ENCODE measurements around the gene KLHL18. TPM values are rescaled to one million over a fixed set of nuclear protein-coding genes. Genes with fewer than 3 reads are reported as not detected.
"Not testable (repeated sequence)": the region's sequence is repeated elsewhere in the genome, so short reads cannot be mapped to it uniquely, and the experiment has no call there.

Gene KLHL18
- total RNA-seq, 6 experiments from 2014 or later = 4.3 to 11.4 (median 8.1) TPM

DNA sequence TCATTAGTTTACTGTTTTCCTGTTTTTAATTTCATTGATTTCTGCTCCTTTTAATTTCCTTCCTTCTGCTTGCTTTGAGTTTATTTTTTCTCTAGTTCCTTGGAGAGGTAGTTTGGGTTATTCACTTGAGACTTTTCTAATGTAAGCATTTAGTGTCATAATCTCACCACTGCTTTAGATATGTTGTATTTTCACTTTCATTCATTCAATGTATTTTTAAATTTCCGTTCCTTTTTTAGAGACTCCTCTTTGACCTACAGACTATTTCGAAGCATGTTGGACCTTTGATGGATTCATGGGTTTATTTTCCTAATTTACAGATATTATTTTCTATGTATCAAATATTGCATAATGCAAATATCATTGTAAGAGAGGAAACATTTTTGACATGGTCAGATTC is 23.3 kb downstream of the KLHL18 start:
- no peak for ATAC-seq
- intact Hi-C loops (cut with DNase I) = no loop called here
- peaks cover 0 to 14% (median 0%) of the 10 kb centered on the region in 4 donors for H3K36me3 ChIP-seq
- H3K9me3 ChIP-seq = no peaks in the 10 kb centered on the region
- peaks cover 0 to 3% (median 0%) of the 10 kb centered on the region in 4 donors for H3K4me1 ChIP-seq
- no peak overlapping the region for H3K27ac ChIP-seq
- no peak for TF ChIP-seq POLR2A (IDR thresholded peaks at IDR 0.05)
- TF ChIP-seq, protein P1, sequence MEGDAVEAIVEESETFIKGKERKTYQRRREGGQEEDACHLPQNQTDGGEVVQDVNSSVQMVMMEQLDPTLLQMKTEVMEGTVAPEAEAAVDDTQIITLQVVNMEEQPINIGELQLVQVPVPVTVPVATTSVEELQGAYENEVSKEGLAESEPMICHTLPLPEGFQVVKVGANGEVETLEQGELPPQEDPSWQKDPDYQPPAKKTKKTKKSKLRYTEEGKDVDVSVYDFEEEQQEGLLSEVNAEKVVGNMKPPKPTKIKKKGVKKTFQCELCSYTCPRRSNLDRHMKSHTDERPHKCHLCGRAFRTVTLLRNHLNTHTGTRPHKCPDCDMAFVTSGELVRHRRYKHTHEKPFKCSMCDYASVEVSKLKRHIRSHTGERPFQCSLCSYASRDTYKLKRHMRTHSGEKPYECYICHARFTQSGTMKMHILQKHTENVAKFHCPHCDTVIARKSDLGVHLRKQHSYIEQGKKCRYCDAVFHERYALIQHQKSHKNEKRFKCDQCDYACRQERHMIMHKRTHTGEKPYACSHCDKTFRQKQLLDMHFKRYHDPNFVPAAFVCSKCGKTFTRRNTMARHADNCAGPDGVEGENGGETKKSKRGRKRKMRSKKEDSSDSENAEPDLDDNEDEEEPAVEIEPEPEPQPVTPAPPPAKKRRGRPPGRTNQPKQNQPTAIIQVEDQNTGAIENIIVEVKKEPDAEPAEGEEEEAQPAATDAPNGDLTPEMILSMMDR (IDR thresholded peaks at IDR 0.05) = no peak
- H3K27me3 ChIP-seq = no peaks in the 10 kb centered on the region
- 79% methylated on average over 2 of the region's 2 CpGs for WGBS (ENCODE audit: insufficient coverage, low coverage, low lambda C conversion rate, missing lambda C conversion rate)
- no peak overlapping the region for H3K4me3 ChIP-seq
- no peak for DNase-seq

- no CpG with 5 or more reads among the region's 28 CpGs for WGBS (ENCODE audit: insufficient coverage, low coverage, low lambda C conversion rate, missing lambda C conversion rate)
Measured at GRCh38 chr3:47309231-47309630, 26.5 kb downstream of the KLHL18 start.

GRCh38 chr3:47310391-47310790 is 27.6 kb downstream of the KLHL18 start:
- TF ChIP-seq, protein P1 (IDR thresholded peaks at IDR 0.05) = no peak
- TF ChIP-seq POLR2A (IDR thresholded peaks at IDR 0.05) = no peak
- Histone ChIP-seq H3K27ac (no peak overlapping the region), H3K4me1 (no peaks in the 10 kb centered on the region), H3K9me3 (no peaks in the 10 kb centered on the region), H3K27me3 (no peaks in the 10 kb centered on the region), H3K4me3 (no peak overlapping the region), H3K36me3 (no peaks in the 10 kb centered on the region)
- WGBS (ENCODE audit: insufficient coverage, low coverage, low lambda C conversion rate, missing lambda C conversion rate) = 84% methylated on average over 3 of the region's 4 CpGs
- DNase-seq (no peak), ATAC-seq (no peak)
- intact Hi-C loops (cut with DNase I) = no loop called here

More at GRCh38 chr3:47309231-47309630, 26.5 kb downstream of the KLHL18 start:
- H3K27ac ChIP-seq; H3K4me3 ChIP-seq; H3K4me1 ChIP-seq; H3K27me3 ChIP-seq; H3K9me3 ChIP-seq; intact Hi-C loops (cut with DNase I); ATAC-seq; H3K36me3 ChIP-seq: not testable (repeated sequence)
- peak in 1 of 3 donors; percentile 24 for DNase-seq

- no peak for TF ChIP-seq POLR2A (IDR thresholded peaks at IDR 0.05)
- TF ChIP-seq, protein P1 (IDR thresholded peaks at IDR 0.05) = no peak
- Histone ChIP-seq H3K27ac (no peak overlapping the region), H3K9me3 (no peaks in the 10 kb centered on the region), H3K27me3 (no peaks in the 10 kb centered on the region), H3K4me1 (no peaks in the 10 kb centered on the region), H3K4me3 (no peak overlapping the region), H3K36me3 (no peaks in the 10 kb centered on the region)
- ATAC-seq (no peak), DNase-seq (no peak)
- 100% methylated on average over 1 of the region's 1 CpG for WGBS (ENCODE audit: insufficient coverage, low coverage, low lambda C conversion rate, missing lambda C conversion rate)
- intact Hi-C loops (cut with DNase I) = no loop called here
Measured at GRCh38 chr3:47313341-47314055, 30.8 kb downstream of the KLHL18 start.

DNA sequence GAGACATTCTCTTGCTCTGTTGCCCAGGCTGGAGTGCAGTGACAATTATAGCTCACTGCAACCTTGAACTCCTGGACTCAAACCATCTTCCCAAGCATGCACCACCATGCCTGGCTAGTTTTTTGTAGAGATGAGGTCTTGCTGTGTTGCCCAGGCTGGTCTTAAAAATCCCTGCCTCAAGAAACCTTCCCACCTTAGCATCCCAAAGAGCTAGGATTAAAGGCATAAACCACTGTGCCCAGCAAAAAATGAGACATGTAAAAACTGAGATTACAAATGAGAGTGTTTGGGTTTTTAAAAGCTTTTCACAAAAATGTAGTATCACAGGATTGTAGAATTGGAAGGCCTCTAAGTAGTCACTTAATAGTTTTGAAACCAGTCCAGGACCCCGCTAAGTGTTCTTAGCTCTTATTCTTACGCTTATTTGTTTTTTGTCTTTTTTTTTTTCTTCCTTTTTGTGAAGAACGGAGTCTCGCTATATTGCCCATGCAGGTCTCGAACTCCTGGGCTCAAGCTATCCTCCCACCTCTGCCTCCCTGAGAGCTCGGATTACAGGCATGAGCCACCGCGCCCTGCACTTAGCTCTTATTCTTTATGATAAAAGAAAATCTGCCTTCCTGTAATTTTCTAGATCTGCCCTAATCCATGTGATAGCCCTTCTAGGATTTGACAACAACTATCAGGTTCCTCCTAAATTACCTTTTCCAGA is 31.5 kb downstream of the KLHL18 start:
- no peaks in the 10 kb centered on the region for H3K9me3 ChIP-seq
- no peak for DNase-seq
- H3K36me3 ChIP-seq = no peaks in the 10 kb centered on the region
- intact Hi-C loops (cut with DNase I) = no loop called here
- 94% methylated on average over 8 of the region's 8 CpGs for WGBS (ENCODE audit: insufficient coverage, low coverage, low lambda C conversion rate, missing lambda C conversion rate)
- no peak overlapping the region for H3K27ac ChIP-seq
- no peak for ATAC-seq
- no peak overlapping the region for H3K4me3 ChIP-seq
- H3K4me1 ChIP-seq = no peaks in the 10 kb centered on the region
- H3K27me3 ChIP-seq = no peaks in the 10 kb centered on the region
- no peak for TF ChIP-seq POLR2A (IDR thresholded peaks at IDR 0.05)
- TF ChIP-seq, protein P1 (IDR thresholded peaks at IDR 0.05) = no peak
